OCI-LY1 (cell line): Measurements from ENCODE around the gene GUCA2B.

Source experiments
- H2AFZ ChIP-seq: fragments of 200-600 bp; sonication (generic), shearing (Covaris generic); 2 replicates; pipeline ENCODE4 v1.6.0; 2014; ENCODE audit warnings: antibody characterized with exemption, mild to moderate bottlenecking, low read length
- H3F3A ChIP-seq: fragments of 200-600 bp; sonication (generic), shearing (Covaris generic); 2 replicates; pipeline ENCODE4 v1.6.0; 2014; ENCODE audit warnings: mild to moderate bottlenecking, antibody characterized with exemption, low read length, moderate library complexity; ENCODE audit not compliant: insufficient read depth
- H3K27ac ChIP-seq: fragments of 200-600 bp; sonication (generic); 2 replicates; pipeline ENCODE4 v1.5.1; 2014; ENCODE audit warnings: low read length, mixed run types, mild to moderate bottlenecking, low read depth; ENCODE audit not compliant: poor library complexity, severe bottlenecking
- H3K27me3 ChIP-seq: fragments of 200-600 bp; sonication (generic); 2 replicates; pipeline ENCODE4 v1.6.0; 2014; ENCODE audit warnings: antibody characterized with exemption, mild to moderate bottlenecking, low read length, moderate library complexity; ENCODE audit not compliant: insufficient read depth
- H3K36me3 ChIP-seq: fragments of 200-600 bp; sonication (generic); 2 replicates; pipeline ENCODE4 v1.6.1; 2014; ENCODE audit warnings: mild to moderate bottlenecking, antibody characterized with exemption, low read length, moderate library complexity, mixed read lengths; ENCODE audit not compliant: insufficient read depth
- H3K4me1 ChIP-seq: fragments of 200-600 bp; sonication (generic); 2 replicates; pipeline ENCODE4 v1.5.1; 2014; ENCODE audit warnings: mild to moderate bottlenecking, low read length, moderate library complexity; ENCODE audit not compliant: insufficient read depth, severe bottlenecking
- H3K4me2 ChIP-seq: fragments of 200-600 bp; sonication (generic), shearing (Covaris generic); 2 replicates; pipeline ENCODE4 v1.6.1; 2014; ENCODE audit warnings: low read length
- H3K4me3 ChIP-seq: fragments of 200-600 bp; sonication (generic); 2 replicates; pipeline ENCODE4 v1.5.1; 2014; ENCODE audit warnings: low read length, low read depth, mild to moderate bottlenecking, mixed read lengths; ENCODE audit not compliant: poor library complexity, severe bottlenecking
- H3K79me2 ChIP-seq: fragments of 200-600 bp; shearing (Covaris generic); 2 replicates; pipeline ENCODE4 v1.6.1; 2016; ENCODE audit warnings: mixed run types, low read length, mixed read lengths; ENCODE audit not compliant: insufficient read depth
- H3K9ac ChIP-seq: fragments of 200-600 bp; sonication (generic), shearing (Covaris generic); 2 replicates; pipeline ENCODE4 v1.6.1; 2014; ENCODE audit warnings: mild to moderate bottlenecking, low read length, mixed read lengths
- H3K9me2 ChIP-seq: fragments of 200-600 bp; sonication (generic), shearing (Covaris generic); 2 replicates; pipeline ENCODE4 v1.6.1; 2014; ENCODE audit warnings: low read depth, mild to moderate bottlenecking, low read length, mixed read lengths
- H3K9me3 ChIP-seq: fragments of 200-600 bp; shearing (Covaris generic); 2 replicates; pipeline ENCODE4 v1.6.1; 2014; ENCODE audit warnings: low read length, mixed read lengths
- H4K20me1 ChIP-seq: fragments of 200-600 bp; sonication (generic), shearing (Covaris generic); 2 replicates; pipeline ENCODE4 v1.6.0; 2016; ENCODE audit warnings: mild to moderate bottlenecking, low read length; ENCODE audit not compliant: insufficient read depth
- EZH2 ChIP-seq: fragments of 200-600 bp; sonication (generic), shearing (Covaris generic); IDR thresholded peaks from 2 replicates; pipeline ENCODE4 v1.8.0; 2017; ENCODE audit warnings: borderline replicate concordance, mixed run types, mild to moderate bottlenecking, antibody characterized with exemption, low read length, moderate library complexity, mixed read lengths
- TF ChIP-seq, protein P1 (sequence below): fragments of 200-600 bp; sonication (generic), shearing (Covaris generic); IDR thresholded peaks from 2 replicates; pipeline ENCODE4 v1.5.1; 2017; ENCODE audit warnings: mild to moderate bottlenecking, antibody characterized with exemption, low read length, moderate library complexity, mixed read lengths

Gene GUCA2B

DNA sequence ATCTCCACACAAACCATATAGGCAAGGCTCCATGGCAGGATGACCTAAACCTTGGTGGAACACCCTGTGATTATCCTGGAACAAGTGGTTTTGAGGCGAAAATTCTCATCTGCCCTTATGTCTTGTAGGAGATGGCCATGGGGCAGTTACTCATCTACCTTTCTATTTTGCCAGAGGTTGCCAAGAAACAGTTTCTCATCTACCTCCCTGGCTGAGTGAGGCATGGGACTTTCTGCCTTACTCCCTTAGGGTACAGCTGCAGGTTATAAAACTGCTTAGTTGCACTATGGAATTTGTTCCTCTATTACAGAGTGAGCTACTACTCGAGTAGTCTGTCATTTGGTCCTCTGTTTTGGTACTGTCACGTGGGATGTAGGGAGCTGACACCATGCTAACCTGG is 42.6 kb downstream of the GUCA2B start:
- peaks cover 69% of the 10 kb centered on the region for H3K36me3 ChIP-seq
- H3K4me1 ChIP-seq, result no peaks in the 10 kb centered on the region

DNA sequence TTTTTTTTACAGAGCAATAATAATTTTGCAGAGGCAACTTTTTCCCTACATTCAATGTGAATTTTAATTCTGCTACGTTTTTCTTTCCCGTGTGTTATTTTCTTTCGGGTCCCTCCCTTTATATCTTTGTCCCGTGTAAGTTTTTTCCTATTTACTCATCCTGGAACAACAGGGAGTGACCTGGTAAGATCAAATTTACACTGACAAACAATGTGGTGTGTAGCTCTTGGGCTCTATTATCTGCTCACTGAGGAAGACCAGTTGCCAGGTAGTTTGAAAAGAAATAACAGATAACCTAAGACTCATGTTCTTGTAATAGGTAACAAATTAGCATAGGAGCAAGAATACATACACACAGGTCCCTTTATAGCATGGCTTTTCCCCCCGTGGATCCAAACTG is 45.0 kb downstream of the GUCA2B start:
- Histone ChIP-seq H3K9ac (no peak overlapping the region), H3F3A (no peaks in the 10 kb centered on the region), H3K27ac (no peak overlapping the region)

More for the DNA sequence above, 42.6 kb downstream of the GUCA2B start:
- TF ChIP-seq, protein P1, sequence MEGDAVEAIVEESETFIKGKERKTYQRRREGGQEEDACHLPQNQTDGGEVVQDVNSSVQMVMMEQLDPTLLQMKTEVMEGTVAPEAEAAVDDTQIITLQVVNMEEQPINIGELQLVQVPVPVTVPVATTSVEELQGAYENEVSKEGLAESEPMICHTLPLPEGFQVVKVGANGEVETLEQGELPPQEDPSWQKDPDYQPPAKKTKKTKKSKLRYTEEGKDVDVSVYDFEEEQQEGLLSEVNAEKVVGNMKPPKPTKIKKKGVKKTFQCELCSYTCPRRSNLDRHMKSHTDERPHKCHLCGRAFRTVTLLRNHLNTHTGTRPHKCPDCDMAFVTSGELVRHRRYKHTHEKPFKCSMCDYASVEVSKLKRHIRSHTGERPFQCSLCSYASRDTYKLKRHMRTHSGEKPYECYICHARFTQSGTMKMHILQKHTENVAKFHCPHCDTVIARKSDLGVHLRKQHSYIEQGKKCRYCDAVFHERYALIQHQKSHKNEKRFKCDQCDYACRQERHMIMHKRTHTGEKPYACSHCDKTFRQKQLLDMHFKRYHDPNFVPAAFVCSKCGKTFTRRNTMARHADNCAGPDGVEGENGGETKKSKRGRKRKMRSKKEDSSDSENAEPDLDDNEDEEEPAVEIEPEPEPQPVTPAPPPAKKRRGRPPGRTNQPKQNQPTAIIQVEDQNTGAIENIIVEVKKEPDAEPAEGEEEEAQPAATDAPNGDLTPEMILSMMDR, result no peak
- no peak for TF ChIP-seq EZH2
- Histone ChIP-seq H3K4me2 (no peak overlapping the region), H3K9me2 (no peaks in the 10 kb centered on the region), H3K27ac (no peak overlapping the region), H2AFZ (no peak overlapping the region), H3K4me3 (no peak overlapping the region), H3K9ac (no peak overlapping the region), H3K9me3 (no peaks in the 10 kb centered on the region), H3K27me3 (no peaks in the 10 kb centered on the region), H3F3A (no peaks in the 10 kb centered on the region), H3K79me2 (no peaks in the 10 kb centered on the region), H4K20me1 (no peaks in the 10 kb centered on the region)

DNA sequence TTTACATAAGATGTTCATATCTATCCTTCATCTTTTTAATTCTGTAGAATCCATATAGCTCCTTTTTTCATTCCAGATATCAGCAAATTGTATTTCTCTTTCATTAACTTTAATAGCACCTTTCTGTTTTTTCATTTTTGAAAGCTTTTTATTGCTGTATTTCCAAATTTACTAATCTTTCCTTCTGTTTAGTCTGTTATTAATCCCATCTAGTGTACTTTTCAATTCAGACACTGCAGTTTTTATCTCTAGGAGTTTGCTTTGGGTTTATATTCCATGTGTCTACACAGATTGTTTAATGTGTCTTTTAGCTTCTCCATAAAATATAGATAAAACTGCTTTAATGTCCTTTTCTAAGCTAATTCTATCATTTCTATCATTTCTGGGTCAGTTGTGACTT is 48.8 kb downstream of the GUCA2B start:
- Histone ChIP-seq H3K36me3 (peaks cover 68% of the 10 kb centered on the region), H3K27ac (no peak overlapping the region), H3K4me1 (no peaks in the 10 kb centered on the region), H4K20me1 (no peaks in the 10 kb centered on the region), H3K4me3 (no peak overlapping the region), H3K9me3 (no peaks in the 10 kb centered on the region), H3K4me2 (no peak overlapping the region), H3K9me2 (no peaks in the 10 kb centered on the region), H3K27me3 (no peaks in the 10 kb centered on the region), H2AFZ (no peak overlapping the region), H3F3A (no peaks in the 10 kb centered on the region), H3K79me2 (no peaks in the 10 kb centered on the region), H3K9ac (no peak overlapping the region)
- TF ChIP-seq EZH2, result no peak
- TF ChIP-seq, protein P1, result no peak

More for the DNA sequence above, 45.0 kb downstream of the GUCA2B start:
- Histone ChIP-seq H3K27me3 (no peaks in the 10 kb centered on the region), H3K36me3 (peaks cover 74% of the 10 kb centered on the region), H3K4me3 (no peak overlapping the region), H3K4me1 (no peaks in the 10 kb centered on the region), H3K4me2 (no peak overlapping the region), H4K20me1 (no peaks in the 10 kb centered on the region), H2AFZ (no peak overlapping the region), H3K79me2 (no peaks in the 10 kb centered on the region), H3K9me2 (no peaks in the 10 kb centered on the region), H3K9me3 (no peaks in the 10 kb centered on the region)
- TF ChIP-seq, protein P1, result no peak
- no peak for TF ChIP-seq EZH2
